WTC11 (cell line): ENCODE results near the gene TMEM88. TPM values are rescaled to one million over a fixed set of nuclear protein-coding genes. Genes with fewer than 3 reads are reported as not detected.
A peak's percentile ranks its signal among the peaks of the same experiment; 100 is the strongest.

ENCODE experiments used
- ATAC-seq: fragments of 200-7000 bp; cut with Tn5 transposase; 2 replicates; pipeline ENCODE4 v1.10.0; 2021; ENCODE audit warnings: mild to moderate bottlenecking, moderate library complexity
- CTCF ChIA-PET: fragments of 300-600 bp; sonication (Branson Sonifier 250); formaldehyde crosslinking; loops from one replicate; lab custom pipeline; 2021; ENCODE audit warnings: antibody characterized with exemption; lab: Charles Lee
- POLR2A ChIA-PET: fragments of 350-600 bp; sonication (Branson Sonifier 250); formaldehyde crosslinking; loops from one replicate; lab custom pipeline; 2021; ENCODE audit warnings: antibody characterized with exemption; lab: Charles Lee
- DNase-seq: peaks from one replicate; pipeline ENCODE4 v3.0.0; 2021; ENCODE audit warnings: low spot score
- H3K27ac Mint-ChIP-seq: 2 replicates; pipeline ENCODE4 v1.8.0; 2021; ENCODE audit warnings: mixed read lengths
- H3K27me3 Mint-ChIP-seq: 2 replicates; pipeline ENCODE4 v1.8.0; 2021; ENCODE audit warnings: low read depth, mild to moderate bottlenecking, moderate library complexity, mixed read lengths
- H3K36me3 Mint-ChIP-seq: 2 replicates; pipeline ENCODE4 v1.8.0; 2021; ENCODE audit warnings: mixed read lengths
- H3K4me1 Mint-ChIP-seq: 2 replicates; pipeline ENCODE4 v1.8.0; 2022; ENCODE audit warnings: mixed read lengths
- H3K4me3 Mint-ChIP-seq: 2 replicates; pipeline ENCODE4 v1.8.0; 2021; ENCODE audit warnings: mild to moderate bottlenecking, moderate library complexity, mixed read lengths
- H3K9me3 Mint-ChIP-seq: 2 replicates; pipeline ENCODE4 v1.8.0; 2021; ENCODE audit warnings: mixed read lengths
- AFF4 ChIP-seq: sonication (generic); formaldehyde crosslinking; IDR thresholded peaks from 2 replicates; pipeline ENCODE4 v1.8.1; 2023; ENCODE audit warnings: mild to moderate bottlenecking, missing genetic modification reagents, borderline replicate concordance
- ATF3 ChIP-seq: sonication (generic); formaldehyde crosslinking; conservative IDR thresholded peaks from 2 replicates; pipeline ENCODE4 v1.8.1; 2022; ENCODE audit warnings: mild to moderate bottlenecking, missing genetic modification reagents
- CTCF ChIP-seq: fragments of 200-600 bp; IDR thresholded peaks from 2 replicates; pipeline ENCODE4 v1.8.0; 2022; ENCODE audit warnings: antibody characterized with exemption
- E2F1 ChIP-seq: sonication (generic); formaldehyde crosslinking; IDR thresholded peaks from 2 replicates; pipeline ENCODE4 v1.8.0; 2022; ENCODE audit warnings: mild to moderate bottlenecking, missing genetic modification reagents
- ETV6 ChIP-seq: sonication (generic); formaldehyde crosslinking; IDR thresholded peaks from 2 replicates; pipeline ENCODE4 v1.8.1; 2022; ENCODE audit warnings: mild to moderate bottlenecking, missing genetic modification reagents
- FOXP4 ChIP-seq: sonication (generic); formaldehyde crosslinking; IDR thresholded peaks from 2 replicates; pipeline ENCODE4 v1.8.0; 2022; ENCODE audit warnings: mild to moderate bottlenecking, missing genetic modification reagents
- GABPB1 ChIP-seq: sonication (generic); formaldehyde crosslinking; IDR thresholded peaks from 2 replicates; pipeline ENCODE4 v1.8.1; 2023; ENCODE audit warnings: mild to moderate bottlenecking, missing genetic modification reagents
- NFYB ChIP-seq: sonication (generic); formaldehyde crosslinking; conservative IDR thresholded peaks from 2 replicates; pipeline ENCODE4 v1.8.0; 2022; ENCODE audit warnings: low read depth, missing genetic modification reagents
- RELA ChIP-seq: sonication (generic); formaldehyde crosslinking; IDR thresholded peaks from 2 replicates; pipeline ENCODE4 v1.8.1; 2022; ENCODE audit warnings: missing genetic modification reagents, mild to moderate bottlenecking, borderline replicate concordance
- STAT6 ChIP-seq: sonication (generic); formaldehyde crosslinking; conservative IDR thresholded peaks from 2 replicates; pipeline ENCODE4 v1.8.1; 2023; ENCODE audit warnings: mild to moderate bottlenecking, low read depth, missing genetic modification reagents, moderate library complexity
- ZNF281 ChIP-seq: sonication (generic); formaldehyde crosslinking; IDR thresholded peaks from 2 replicates; pipeline ENCODE4 v1.8.0; 2023; ENCODE audit warnings: mild to moderate bottlenecking, missing genetic modification reagents
- ZNF317 ChIP-seq: sonication (generic); formaldehyde crosslinking; IDR thresholded peaks from 2 replicates; pipeline ENCODE4 v1.8.1; 2023; ENCODE audit warnings: low read depth, mild to moderate bottlenecking, moderate library complexity, missing genetic modification reagents, borderline replicate concordance
- ZSCAN18 ChIP-seq: fragments of 250-450 bp; sonication (Bioruptor Pico); IDR thresholded peaks from 2 replicates; pipeline ENCODE4 v2.1.2; 2022; ENCODE audit warnings: mild to moderate bottlenecking, moderate library complexity
- total RNA-seq: library from RNA; stranded (reverse); gene quantifications from 3 replicates; pipeline ENCODE4 v1.2.3, GENCODE V29; 2021

TMEM88 gene
- total RNA-seq, 1 experiment from 2014 or later = 2.9 TPM

GRCh38 chr17:7882068-7882467 lies 27.2 kb downstream of the TMEM88 start:
- H3K4me1 Mint-ChIP-seq = peaks cover 10% of the 10 kb centered on the region
- no peaks in the 10 kb centered on the region; the same call in 1 of the 2 replicates for H3K27me3 Mint-ChIP-seq
- DNase-seq = no peak
- ATAC-seq = no peak
- H3K9me3 Mint-ChIP-seq = no peaks in the 10 kb centered on the region
- no peak overlapping the region for H3K27ac Mint-ChIP-seq
- H3K4me3 Mint-ChIP-seq = no peak overlapping the region
- TF ChIP-seq ZNF317 (CRISPR knock-in tag) (no peak), RELA (CRISPR knock-in tag) (no peak), GABPB1 (CRISPR knock-in tag) (no peak), FOXP4 (CRISPR knock-in tag) (no peak), STAT6 (CRISPR knock-in tag) (no peak), CTCF (no peak)
- H3K36me3 Mint-ChIP-seq = no peaks in the 10 kb centered on the region
- ChIA-PET POLR2A (no interaction called here), CTCF (interaction anchor here (0.6 kb wide), 1 partner anchor 142 kb away, joined by 3 read pairs; no protein-coding TSS in a partner anchor)

GRCh38 chr17:7882629-7883028 lies 27.8 kb downstream of the TMEM88 start:
- Mint-ChIP-seq H3K27ac (no peak overlapping the region), H3K9me3 (no peaks in the 10 kb centered on the region), H3K36me3 (no peaks in the 10 kb centered on the region), H3K27me3 (no peaks in the 10 kb centered on the region; the same call in 1 of the 2 replicates), H3K4me1 (peaks cover 10% of the 10 kb centered on the region), H3K4me3 (no peak overlapping the region)
- ATAC-seq (no peak), DNase-seq (no peak)
- CTCF ChIA-PET = interaction anchor here (1.0 to 1.1 kb wide), 5 partner anchors 48 to 114 kb away, joined by 3 to 4 read pairs (median 3); no protein-coding TSS in a partner anchor
- TF ChIP-seq ZSCAN18 (CRISPR knock-in tag) = no peak
- no peak for TF ChIP-seq E2F1 (CRISPR knock-in tag)
- POLR2A ChIA-PET = no interaction called here

GRCh38 chr17:7883781-7884386 lies 29.0 kb downstream of the TMEM88 start:
- Mint-ChIP-seq H3K27me3 (no peaks in the 10 kb centered on the region; the same call in 1 of the 2 replicates), H3K36me3 (no peaks in the 10 kb centered on the region), H3K4me1 (peaks cover 10% of the 10 kb centered on the region), H3K9me3 (no peaks in the 10 kb centered on the region), H3K27ac (no peak overlapping the region), H3K4me3 (peak overlapping the region; percentile 55)
- no peak for ATAC-seq
- ChIA-PET POLR2A (interaction anchor here (0.6 to 0.7 kb wide), 2 partner anchors 12 to 27 kb away, joined by 3 read pairs; no protein-coding TSS in a partner anchor), CTCF (no interaction called here)
- no peak for DNase-seq
- TF ChIP-seq ZNF281 (CRISPR knock-in tag) = no peak
- TF ChIP-seq ATF3 (CRISPR knock-in tag) = no peak
- TF ChIP-seq AFF4 (CRISPR knock-in tag) = no peak
- TF ChIP-seq NFYB (CRISPR knock-in tag) = no peak
- no peak for TF ChIP-seq ETV6 (CRISPR knock-in tag)
